ENCODE results near the gene SLC8A2.

DNA sequence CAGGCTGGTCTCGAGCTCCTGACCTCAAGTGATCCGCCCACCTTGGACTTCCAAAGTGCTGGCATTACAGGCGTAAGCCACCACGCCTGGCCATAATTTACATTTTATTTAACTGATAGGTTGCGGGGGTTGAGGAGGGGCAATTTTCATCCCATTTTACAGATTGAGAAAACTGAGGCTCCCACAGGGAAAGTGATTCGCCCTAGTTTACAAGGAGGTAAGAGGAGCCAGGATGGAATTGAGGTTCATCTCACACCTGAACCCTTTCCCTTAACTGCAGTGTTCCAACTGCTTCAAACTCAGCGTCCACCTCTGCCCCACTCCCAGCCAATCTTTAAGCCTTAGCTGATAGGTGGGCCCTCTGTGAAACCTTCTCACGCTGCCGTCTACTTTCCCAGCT lies 47.2 kb upstream of the SLC8A2 start:
- TF ChIP-seq RAD21 (IDR thresholded peaks at IDR 0.05; ENCODE audit: low read length) (no peak), ELK1 (IDR thresholded peaks at IDR 0.05; ENCODE audit: borderline replicate concordance, low read depth, low read length) (no peak), FOS (IDR thresholded peaks at IDR 0.05; ENCODE audit: low read depth, low read length) (no peak), CTCF (conservative IDR thresholded peaks at IDR 0.05; ENCODE audit: low read depth, low read length) (no peak), POLR2A (IDR thresholded peaks at IDR 0.05; ENCODE audit: low read depth, low read length) (no peak), SMC3 (IDR thresholded peaks at IDR 0.05; ENCODE audit: low read depth, low read length) (no peak), CEBPB (IDR thresholded peaks at IDR 0.05; ENCODE audit: low read depth, low read length) (no peak), MAZ (IDR thresholded peaks at IDR 0.05; ENCODE audit: borderline replicate concordance, low read depth, low read length) (no peak), MAFK (IDR thresholded peaks at IDR 0.05; ENCODE audit: low read depth, low read length) (no peak), NFE2L2 (IDR thresholded peaks at IDR 0.05; ENCODE audit: low read depth, low read length) (no peak), MXI1 (IDR thresholded peaks at IDR 0.05; ENCODE audit: borderline replicate concordance, low read depth, low read length) (no peak), CHD1 (IDR thresholded peaks at IDR 0.05; ENCODE audit: low read depth, low read length) (no peak)
- TF ChIP-seq, protein P1, sequence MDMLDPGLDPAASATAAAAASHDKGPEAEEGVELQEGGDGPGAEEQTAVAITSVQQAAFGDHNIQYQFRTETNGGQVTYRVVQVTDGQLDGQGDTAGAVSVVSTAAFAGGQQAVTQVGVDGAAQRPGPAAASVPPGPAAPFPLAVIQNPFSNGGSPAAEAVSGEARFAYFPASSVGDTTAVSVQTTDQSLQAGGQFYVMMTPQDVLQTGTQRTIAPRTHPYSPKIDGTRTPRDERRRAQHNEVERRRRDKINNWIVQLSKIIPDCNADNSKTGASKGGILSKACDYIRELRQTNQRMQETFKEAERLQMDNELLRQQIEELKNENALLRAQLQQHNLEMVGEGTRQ (IDR thresholded peaks at IDR 0.05; ENCODE audit: low read depth, low read length): no peak

Measured in IMR-90 (cell line).